Measurements from ENCODE around the gene HSPA9.
"Not testable (repeated sequence)": the region's sequence is repeated elsewhere in the genome, so short reads cannot be mapped to it uniquely, and the experiment has no call there.

HSPA9 gene

GRCh38 chr5:138508958-138509357 is 66.2 kb downstream of the HSPA9 start:
- TF ChIP-seq CTCF (IDR thresholded peaks at IDR 0.05; ENCODE audit: extremely low read depth, insufficient read depth, missing control alignments), result no peak
- in situ Hi-C loops (cut with MboI; ENCODE audit: low pct_unique_long_range_greater_than_20kb, low sequenced_read_pairs, unreplicated experiment), result loop anchor here (10.0 kb wide), 1 partner anchor 64 kb away; no protein-coding TSS in a partner anchor
- DNase-seq (ENCODE audit: low spot score), result no peak

GRCh38 chr5:138507485-138507884 is 67.7 kb downstream of the HSPA9 start:
- in situ Hi-C loops (cut with MboI; ENCODE audit: low pct_unique_long_range_greater_than_20kb, low sequenced_read_pairs, unreplicated experiment), result loop anchor here (10.0 kb wide), 1 partner anchor 63 kb away; no protein-coding TSS in a partner anchor
- not testable (repeated sequence) for DNase-seq (ENCODE audit: low spot score)

- TF ChIP-seq CTCF (IDR thresholded peaks at IDR 0.05; ENCODE audit: extremely low read depth, insufficient read depth, missing control alignments), result no peak
- in situ Hi-C loops (cut with MboI; ENCODE audit: low pct_unique_long_range_greater_than_20kb, low sequenced_read_pairs, unreplicated experiment), result loop anchor here (10.0 kb wide), 1 partner anchor 62 kb away; no protein-coding TSS in a partner anchor
- DNase-seq (ENCODE audit: low spot score), result no peak
These were observed 68.6 kb downstream of the HSPA9 start for GRCh38 chr5:138506370-138507306.

- no peak for DNase-seq (ENCODE audit: low spot score)
- in situ Hi-C loops (cut with MboI; ENCODE audit: low pct_unique_long_range_greater_than_20kb, low sequenced_read_pairs, unreplicated experiment), result loop anchor here (10.0 kb wide), 1 partner anchor 60 kb away; no protein-coding TSS in a partner anchor
- no peak for TF ChIP-seq CTCF (IDR thresholded peaks at IDR 0.05; ENCODE audit: extremely low read depth, insufficient read depth, missing control alignments)
These were observed 70.4 kb downstream of the HSPA9 start for GRCh38 chr5:138504799-138505198.

Measured in GM13977 (cell line).